Activated naive CD4-positive, alpha-beta T cell treated with anti-CD3 and anti-CD28 coated beads, Interleukin-2, amount 50 U/mL, for 72 hours (primary cell): Measurements from ENCODE around the gene RBFOX2. TPM values are rescaled to one million over a fixed set of nuclear protein-coding genes. Genes with fewer than 3 reads are reported as not detected.
"Not testable (repeated sequence)": the region's sequence is repeated elsewhere in the genome, so short reads cannot be mapped to it uniquely, and the experiment has no call there.

ENCODE experiments used
- ATAC-seq, 2 donors: fragments of 150-1000 bp; cut with Tn5 transposase; 2 replicates each; pipeline ENCODE4 v1.10.0; 2021; ENCODE audit warnings: mild to moderate bottlenecking in 2 of 2, moderate library complexity in 2 of 2
- DNase-seq, 2 donors: peaks; one replicate each; pipeline ENCODE4 v3.0.0; 2021 to 2022; ENCODE audit warnings: low spot score in 2 of 2
- H3K27ac Mint-ChIP-seq, 2 donors: one replicate each; pipeline ENCODE4 v1.8.0; 2022; ENCODE audit warnings: mild to moderate bottlenecking in 2 of 2, mixed read lengths in 2 of 2
- H3K36me3 Mint-ChIP-seq, 2 donors: one replicate each; pipeline ENCODE4 v1.8.0; 2022; ENCODE audit warnings: mixed read lengths in 2 of 2
- H3K9me3 Mint-ChIP-seq, 2 donors: one replicate each; pipeline ENCODE4 v1.8.0; 2022; ENCODE audit warnings: mixed read lengths in 2 of 2
- total RNA-seq, 2 donors: library from RNA; stranded (reverse); gene quantifications; one replicate each; pipeline ENCODE4 v1.2.3, GENCODE V29; 2022

The RBFOX2 gene
- total RNA-seq, 2 donors from 2014 or later = 2.2 to 4.9 TPM

DNA sequence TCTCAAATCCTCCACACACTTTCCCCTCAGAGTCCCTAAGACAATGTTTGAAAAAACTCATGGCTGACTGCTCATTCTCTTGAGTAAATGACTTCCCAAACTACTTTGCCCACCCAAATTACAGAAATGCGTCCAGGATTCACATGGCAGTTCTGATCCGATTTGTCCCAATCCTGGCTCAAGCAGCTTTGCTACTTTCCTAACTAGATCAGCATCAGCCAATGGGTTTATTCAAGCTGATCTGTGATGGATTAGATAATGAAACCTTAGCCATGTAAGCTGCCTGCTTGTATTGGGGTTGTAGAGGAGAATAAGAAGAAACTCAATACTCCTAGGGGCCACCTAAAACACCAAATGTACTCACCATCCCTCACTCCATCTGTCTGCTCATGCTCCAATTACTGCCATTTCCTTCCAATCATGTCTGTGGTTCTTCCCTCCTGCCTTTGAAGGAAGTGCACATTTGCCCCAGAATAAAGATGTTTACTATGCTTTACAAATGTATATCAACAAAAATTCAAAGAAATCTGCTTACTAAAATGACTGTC is 6.9 kb downstream of the RBFOX2 start:
- peak overlapping the region in 1 of 2 donors; percentile 8 for H3K27ac Mint-ChIP-seq
- ATAC-seq (no peak), DNase-seq (no peak)
- no peaks in the 10 kb centered on the region for H3K9me3 Mint-ChIP-seq
- H3K36me3 Mint-ChIP-seq = no peaks in the 10 kb centered on the region

DNA sequence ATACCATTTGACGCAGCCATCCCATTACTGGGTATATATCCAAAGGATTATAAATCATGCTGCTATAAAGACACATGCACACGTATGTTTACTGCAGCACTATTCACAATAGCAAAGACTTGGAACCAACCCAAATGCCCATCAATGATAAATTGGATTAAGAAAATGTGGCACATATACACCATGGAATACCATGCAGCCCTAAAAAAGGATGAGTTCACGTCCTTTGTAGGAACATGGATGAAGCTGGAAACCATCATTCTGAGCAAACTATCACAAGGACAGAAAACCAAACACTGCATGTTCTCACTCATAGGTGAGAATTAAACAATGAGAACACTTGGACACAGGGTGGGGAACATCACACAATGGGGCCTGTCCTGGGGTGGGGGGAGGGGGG is 7.8 kb downstream of the RBFOX2 start:
- H3K9me3 Mint-ChIP-seq, H3K27ac Mint-ChIP-seq: not testable (repeated sequence)

DNA sequence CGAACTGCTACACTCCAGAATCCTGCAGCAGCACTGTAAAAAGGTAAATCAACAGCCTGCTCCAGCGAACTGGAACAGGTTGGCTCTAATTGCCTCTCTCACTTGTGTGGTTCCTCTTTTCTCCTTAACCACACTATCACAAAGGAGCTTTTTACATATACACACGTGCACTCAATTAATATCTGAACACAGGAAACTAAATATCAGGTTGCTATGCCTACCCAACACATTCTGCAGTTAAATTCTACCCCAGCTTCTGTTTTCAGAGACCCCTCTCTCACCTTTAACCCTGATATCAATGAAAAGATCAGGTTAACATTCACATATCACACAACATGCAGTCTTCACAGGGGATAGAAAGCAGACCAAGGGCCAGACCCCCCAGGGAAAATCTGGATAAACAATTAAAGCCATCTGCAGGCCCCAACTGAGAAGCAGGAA is 11.0 kb downstream of the RBFOX2 start:
- ATAC-seq = no peak
- Mint-ChIP-seq H3K36me3 (no peaks in the 10 kb centered on the region), H3K9me3 (no peaks in the 10 kb centered on the region), H3K27ac (no peak overlapping the region)
- no peak for DNase-seq

More for the DNA sequence above, 7.8 kb downstream of the RBFOX2 start:
- not testable (repeated sequence) for ATAC-seq, H3K36me3 Mint-ChIP-seq, DNase-seq

DNA sequence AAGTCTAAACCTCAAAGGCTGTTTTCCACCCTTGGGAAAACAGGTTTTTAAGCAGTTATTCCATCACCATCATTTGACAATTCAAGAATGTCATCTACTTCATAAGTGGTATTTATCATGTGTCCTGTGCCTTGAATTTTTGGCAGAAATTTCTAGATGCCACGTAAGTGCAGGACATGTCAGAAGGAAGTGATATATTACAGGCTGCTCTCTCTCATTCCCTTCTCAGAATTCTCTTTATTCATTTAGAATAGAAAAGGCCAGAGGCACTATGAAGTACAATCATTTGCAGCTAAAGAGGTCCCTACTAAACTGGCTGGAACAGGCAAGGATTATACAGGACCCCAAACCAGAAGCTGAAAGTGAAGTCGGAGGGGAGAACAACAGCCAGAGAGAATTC is 11.9 kb downstream of the RBFOX2 start:
- DNase-seq (no peak), ATAC-seq (no peak)
- Mint-ChIP-seq H3K9me3 (no peaks in the 10 kb centered on the region), H3K36me3 (no peaks in the 10 kb centered on the region), H3K27ac (no peak overlapping the region)

DNA sequence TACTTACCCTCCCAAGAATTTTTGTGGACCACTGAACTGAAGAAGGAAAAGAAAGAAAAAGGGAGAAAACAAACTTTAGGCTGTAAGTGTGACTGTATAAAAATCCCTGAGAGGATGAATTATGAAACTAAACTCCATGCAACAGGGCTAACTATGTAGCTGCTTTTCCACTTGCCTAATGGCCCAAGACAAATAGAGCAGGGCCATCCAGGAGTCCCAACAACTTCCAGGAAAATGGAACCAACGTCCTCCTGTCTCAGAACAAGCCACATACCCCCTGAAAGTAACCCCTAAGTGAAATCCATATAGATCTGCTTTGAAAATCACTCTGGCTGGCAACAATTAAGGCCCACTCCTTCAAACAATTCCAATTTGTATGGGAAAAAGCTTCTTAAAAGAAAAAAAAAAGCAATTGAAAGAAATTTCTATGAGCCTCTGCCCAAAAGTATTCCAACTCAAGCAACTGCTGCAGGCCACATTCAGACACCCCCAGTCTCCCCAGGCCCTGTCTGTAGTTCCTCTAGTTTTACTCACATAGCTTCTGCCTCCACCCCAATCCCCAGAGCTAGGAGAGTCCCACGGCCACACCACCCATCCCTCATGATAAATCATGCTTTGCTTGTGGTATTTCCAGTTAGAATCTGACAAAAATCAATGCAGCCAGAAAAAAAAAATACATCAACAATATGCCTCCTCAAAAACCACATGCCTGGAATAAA is 12.7 kb downstream of the RBFOX2 start:
- DNase-seq (no peak), ATAC-seq (no peak)
- no peaks in the 10 kb centered on the region for H3K36me3 Mint-ChIP-seq
- no peaks in the 10 kb centered on the region for H3K9me3 Mint-ChIP-seq
- H3K27ac Mint-ChIP-seq = no peak overlapping the region

DNA sequence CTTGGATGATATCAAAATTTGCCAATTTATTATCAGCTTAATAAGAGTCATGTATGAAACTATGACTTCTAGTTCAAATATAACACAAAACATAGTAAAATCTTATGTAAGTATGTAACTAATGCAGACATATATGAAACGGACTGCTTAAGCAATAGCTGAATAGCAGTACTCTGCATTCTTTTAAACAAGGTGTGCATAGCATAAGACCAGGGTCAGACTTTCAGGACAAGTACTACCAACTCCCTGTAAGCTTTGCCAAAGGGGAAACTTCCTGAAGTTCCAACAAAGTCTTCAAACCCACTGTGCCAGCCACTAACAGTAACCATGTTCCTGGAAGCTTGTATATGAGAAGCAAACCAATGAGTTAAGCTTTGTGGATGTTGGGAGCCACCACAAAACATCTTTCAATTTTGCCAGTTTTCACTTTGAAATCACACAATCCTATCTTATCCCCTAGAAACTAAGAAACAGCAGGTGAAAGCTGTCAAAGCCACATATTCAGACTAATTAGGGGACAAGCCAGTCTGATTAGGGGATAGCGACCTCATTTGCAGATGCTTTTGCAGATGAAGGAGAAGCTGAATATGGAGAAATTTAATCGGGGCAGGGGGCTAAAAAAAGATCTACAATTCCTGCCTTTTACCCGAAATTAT is 13.3 kb downstream of the RBFOX2 start:
- DNase-seq = no peak
- no peak for ATAC-seq
- Mint-ChIP-seq H3K9me3 (no peaks in the 10 kb centered on the region), H3K27ac (no peak overlapping the region), H3K36me3 (no peaks in the 10 kb centered on the region)

DNA sequence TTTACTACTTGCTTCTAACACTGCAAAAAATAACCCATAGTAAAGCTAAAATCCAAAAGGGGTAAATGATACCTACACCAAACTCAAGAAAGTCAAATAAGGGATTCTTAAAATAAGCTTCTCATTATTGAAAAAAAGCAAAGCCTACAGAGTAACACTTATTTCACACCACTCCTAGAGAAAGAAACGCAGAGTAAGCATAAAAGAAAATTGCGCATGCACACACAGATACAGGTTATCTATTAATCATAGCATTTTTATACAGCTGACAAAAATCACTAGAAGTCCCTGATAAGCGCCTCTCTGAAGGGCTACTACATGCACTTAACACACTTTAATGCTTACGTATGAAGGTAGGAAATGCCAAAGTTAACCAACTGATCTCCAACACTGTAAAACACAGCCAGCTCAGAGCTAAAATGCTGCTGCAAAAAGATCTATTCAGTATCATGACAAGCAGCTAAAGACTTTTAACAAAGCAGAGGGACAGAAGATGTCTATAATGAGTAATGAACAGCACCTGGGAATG is 14.0 kb downstream of the RBFOX2 start:
- no peaks in the 10 kb centered on the region for H3K9me3 Mint-ChIP-seq
- no peak for ATAC-seq

DNA sequence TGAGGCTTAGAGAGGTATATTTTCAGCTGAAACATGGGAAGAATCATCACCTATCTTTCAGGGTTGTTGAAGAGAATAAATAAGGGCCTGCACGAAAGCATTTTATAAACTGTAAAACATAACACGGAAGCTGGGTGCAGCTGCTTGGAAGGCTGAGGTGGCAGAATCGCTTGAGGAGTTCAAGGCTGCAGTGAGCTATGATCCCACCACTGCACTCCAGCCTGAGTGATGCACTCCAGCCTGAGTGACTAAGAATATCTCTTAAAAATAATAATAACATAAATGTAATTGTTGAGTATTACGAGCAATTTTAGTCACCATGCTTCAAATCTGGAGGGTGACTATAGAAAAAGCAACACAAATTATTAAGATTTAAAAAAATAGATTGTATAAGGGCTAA is 16.3 kb downstream of the RBFOX2 start:
- no peak for ATAC-seq
- Mint-ChIP-seq H3K9me3 (no peaks in the 10 kb centered on the region), H3K36me3 (no peaks in the 10 kb centered on the region), H3K27ac (no peak overlapping the region)
- DNase-seq = no peak

More for the DNA sequence above, 14.0 kb downstream of the RBFOX2 start:
- Mint-ChIP-seq H3K27ac (no peak overlapping the region), H3K36me3 (no peaks in the 10 kb centered on the region)
- no peak for DNase-seq

DNA sequence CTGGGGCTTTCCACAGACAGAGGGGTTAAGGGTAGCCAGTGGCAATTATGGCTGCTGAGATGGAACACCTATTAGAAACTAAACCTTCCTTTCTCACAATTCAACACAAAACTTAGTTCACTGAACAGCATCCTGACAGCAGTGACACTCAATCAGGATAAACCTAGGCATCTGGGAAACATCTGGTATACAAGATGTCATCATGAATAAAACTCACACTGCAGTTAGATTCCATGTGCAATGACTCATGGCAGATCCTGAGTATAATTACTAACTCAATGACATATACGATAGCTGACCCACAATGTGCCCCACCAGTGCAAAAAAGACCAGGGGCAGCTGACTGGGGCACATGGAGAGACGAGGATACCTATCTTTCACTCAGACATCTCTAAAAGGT is 17.7 kb downstream of the RBFOX2 start:
- H3K9me3 Mint-ChIP-seq = no peaks in the 10 kb centered on the region
- no peaks in the 10 kb centered on the region for H3K36me3 Mint-ChIP-seq
- ATAC-seq (no peak), DNase-seq (no peak)
- no peak overlapping the region for H3K27ac Mint-ChIP-seq

DNA sequence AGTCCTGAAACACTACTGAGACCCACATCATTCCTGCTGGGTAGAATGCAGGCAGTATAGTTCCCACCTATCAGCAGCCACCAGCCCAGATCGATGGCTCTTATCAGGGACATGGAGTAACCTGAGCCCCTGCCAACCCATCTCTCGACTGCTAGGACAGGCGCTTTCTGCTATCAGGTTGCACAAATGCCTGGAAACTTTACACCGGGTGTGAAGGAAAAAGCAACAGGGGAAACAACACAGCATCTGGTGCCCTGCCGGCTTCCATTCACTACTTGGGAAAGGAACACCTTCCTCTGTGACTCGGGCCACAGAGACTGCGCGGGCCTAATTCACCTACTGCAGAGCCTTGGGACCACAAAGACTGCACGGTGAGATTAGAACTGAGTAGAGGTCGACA is 18.5 kb downstream of the RBFOX2 start:
- H3K9me3 Mint-ChIP-seq = no peaks in the 10 kb centered on the region
- H3K27ac Mint-ChIP-seq = peak overlapping the region in 1 of 2 donors; percentile 10
- no peaks in the 10 kb centered on the region for H3K36me3 Mint-ChIP-seq
- ATAC-seq (no peak), DNase-seq (no peak)

DNA sequence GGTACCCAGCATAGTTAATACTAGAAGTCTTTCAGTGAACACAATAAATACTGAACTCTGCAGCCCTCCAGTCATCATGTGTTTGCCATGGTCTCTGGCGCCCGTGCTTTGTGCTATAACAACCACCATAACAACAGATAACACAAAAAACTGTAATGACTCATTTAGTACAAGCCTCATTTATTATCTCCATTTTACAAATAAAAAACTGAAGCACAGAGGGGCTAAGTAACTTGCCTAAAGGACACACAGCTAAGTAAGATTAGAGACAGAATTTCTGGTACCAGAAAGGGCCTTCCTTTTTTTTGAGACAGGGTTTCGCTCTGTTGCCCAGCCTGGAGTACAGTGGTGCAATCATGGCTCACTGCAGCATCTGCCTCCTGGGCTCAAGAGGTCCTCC is 19.5 kb downstream of the RBFOX2 start:
- Mint-ChIP-seq H3K36me3 (no peaks in the 10 kb centered on the region), H3K27ac (no peak overlapping the region), H3K9me3 (no peaks in the 10 kb centered on the region)
- ATAC-seq (no peak), DNase-seq (no peak)

DNA sequence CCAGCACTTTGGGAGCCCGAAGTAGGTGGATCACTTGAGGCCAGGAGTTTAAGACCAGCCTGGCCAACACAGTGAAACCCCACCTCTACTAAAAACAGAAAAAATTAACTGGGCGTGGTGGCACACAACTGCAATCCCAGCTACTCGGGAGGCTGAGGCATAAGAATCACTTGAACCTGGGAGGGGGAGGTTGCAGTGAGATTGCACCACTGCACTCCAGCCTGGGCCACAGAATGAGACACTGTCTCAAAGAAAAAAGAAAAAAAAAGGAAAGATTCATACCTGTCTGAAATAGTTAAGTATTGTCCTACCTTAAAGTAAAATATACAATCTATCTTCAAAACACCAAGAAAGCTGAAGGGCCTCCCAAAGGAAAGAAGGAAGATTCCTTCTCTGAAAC is 20.1 kb downstream of the RBFOX2 start:
- H3K36me3 Mint-ChIP-seq = no peaks in the 10 kb centered on the region
- no peaks in the 10 kb centered on the region for H3K9me3 Mint-ChIP-seq
- DNase-seq (no peak), ATAC-seq (no peak)
- no peak overlapping the region for H3K27ac Mint-ChIP-seq

DNA sequence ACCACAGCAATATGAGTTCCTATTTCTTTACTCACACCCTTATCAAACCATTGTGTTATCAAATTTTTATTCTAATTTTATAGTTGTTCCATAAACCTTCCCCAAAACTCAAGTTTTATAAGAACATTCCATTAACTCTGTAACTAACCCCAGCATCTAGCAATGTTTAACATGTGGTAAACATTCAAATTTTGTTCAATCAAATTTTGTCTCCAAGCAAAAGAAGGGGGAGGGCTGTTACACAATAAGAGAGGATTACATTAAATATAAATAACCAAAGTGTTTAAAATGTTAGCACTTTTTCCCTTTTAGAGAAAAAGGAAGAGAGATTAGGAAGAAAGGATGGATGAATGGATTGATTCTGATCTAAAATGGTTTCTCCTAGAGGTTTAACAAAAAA is 20.5 kb downstream of the RBFOX2 start:
- no peak for ATAC-seq
- H3K27ac Mint-ChIP-seq = no peak overlapping the region
- no peaks in the 10 kb centered on the region for H3K9me3 Mint-ChIP-seq
- H3K36me3 Mint-ChIP-seq = no peaks in the 10 kb centered on the region
- no peak for DNase-seq

DNA sequence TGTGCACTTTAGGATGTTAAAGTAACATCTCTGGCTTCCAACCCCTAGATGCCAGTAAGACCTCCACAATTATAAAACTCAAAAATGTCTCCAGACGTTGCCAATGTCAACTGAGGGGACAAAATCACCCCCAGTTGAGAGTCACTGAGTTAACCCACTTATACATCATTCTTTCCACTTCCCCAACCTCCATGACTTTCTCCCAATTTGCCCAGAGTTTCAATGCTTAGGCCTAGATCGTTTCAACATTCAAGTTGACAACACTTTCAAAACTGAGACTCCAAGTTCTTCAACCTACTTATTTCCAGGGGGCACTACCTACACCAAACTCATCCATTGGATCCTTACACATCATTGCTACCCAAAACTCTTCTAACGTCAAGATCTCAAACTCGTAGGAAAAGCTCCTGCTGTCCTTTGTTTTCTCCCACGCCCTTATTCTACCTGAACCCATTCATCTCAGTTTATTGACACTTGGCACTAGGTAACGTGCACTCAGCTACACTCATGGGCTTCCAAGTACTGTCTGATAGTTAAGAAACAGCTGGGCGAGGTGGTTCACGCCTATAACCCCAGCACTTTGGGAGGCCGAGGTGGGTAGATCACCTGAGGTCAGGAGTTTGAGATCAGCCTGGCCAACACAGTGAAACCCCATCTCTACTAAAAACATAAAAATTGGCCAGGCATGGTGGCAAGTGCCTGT is 24.5 kb downstream of the RBFOX2 start:
- H3K9me3 Mint-ChIP-seq = no peaks in the 10 kb centered on the region
- H3K27ac Mint-ChIP-seq = no peak overlapping the region
- no peaks in the 10 kb centered on the region for H3K36me3 Mint-ChIP-seq
- no peak for DNase-seq
- no peak for ATAC-seq

DNA sequence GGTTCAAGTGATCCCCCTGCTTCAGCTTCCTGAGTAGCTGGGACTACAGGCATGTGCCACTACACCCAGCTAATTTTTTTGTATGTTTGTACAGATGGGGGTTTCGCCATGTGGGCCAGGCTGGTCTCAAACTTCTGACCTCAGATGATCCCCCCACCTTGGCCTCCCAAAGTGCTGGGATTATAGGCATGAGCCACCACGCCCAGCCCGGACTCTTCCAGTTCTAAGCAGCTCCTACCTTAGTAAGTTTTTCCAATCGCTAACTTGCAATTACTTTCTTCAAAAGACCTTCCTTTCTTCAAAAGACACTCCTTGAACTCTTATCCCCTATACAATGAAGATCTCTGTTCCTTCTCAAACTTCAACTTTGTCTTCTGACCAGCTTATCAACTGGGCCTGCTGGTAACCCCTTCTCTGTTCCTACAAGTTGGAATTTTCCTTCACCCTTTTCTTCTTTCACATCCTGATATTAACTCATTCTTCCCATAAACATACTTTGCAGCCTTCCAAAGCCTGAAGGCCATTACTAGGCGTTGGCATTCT is 25.8 kb downstream of the RBFOX2 start:
- Mint-ChIP-seq H3K36me3 (no peaks in the 10 kb centered on the region), H3K27ac (no peak overlapping the region), H3K9me3 (no peaks in the 10 kb centered on the region)
- ATAC-seq = no peak
- no peak for DNase-seq

DNA sequence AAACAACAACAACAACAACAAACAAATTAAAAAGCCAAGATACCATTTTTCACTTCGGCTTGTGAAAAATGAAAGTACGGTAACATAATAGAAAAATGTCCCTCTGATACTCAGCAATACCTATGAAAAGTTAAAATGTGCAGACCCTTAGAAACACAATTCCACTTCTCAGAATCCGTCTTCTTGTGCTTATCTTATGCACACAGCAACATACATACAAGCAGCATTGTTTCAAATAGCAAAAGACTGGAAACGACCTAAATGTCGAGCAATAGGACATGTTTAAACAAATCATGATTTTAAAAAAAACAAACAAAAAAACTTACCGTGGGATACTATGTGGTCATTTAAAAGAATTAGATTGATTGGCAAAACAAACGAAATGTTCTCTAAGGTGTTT is 26.5 kb downstream of the RBFOX2 start:
- Mint-ChIP-seq H3K9me3 (no peaks in the 10 kb centered on the region), H3K27ac (no peak overlapping the region), H3K36me3 (no peaks in the 10 kb centered on the region)
- DNase-seq = no peak
- ATAC-seq = no peak

DNA sequence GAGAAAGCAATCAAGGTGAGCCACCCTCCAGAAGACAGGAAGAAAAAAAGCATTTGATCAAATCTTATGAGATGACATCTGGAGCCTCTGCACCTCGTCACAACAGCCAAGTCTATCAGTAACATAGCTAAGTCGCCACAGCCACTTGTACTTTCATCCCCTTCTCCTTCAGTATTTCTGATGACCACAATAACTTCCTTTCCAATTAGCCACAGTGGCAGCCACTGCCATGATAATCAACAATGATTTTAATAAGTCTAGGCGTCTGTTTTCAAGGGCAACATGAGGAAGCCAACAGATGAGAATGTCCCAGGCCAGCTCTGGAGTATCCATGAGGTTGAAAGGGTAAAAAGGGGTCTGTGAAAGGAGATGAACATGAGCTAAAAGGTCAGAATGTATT is 29.9 kb downstream of the RBFOX2 start:
- H3K36me3 Mint-ChIP-seq = no peaks in the 10 kb centered on the region

More for the DNA sequence above, 29.9 kb downstream of the RBFOX2 start:
- ATAC-seq (no peak), DNase-seq (no peak)
- Mint-ChIP-seq H3K9me3 (no peaks in the 10 kb centered on the region), H3K27ac (no peak overlapping the region)
